ENCODE results near the gene CFAP210.
"Not testable (repeated sequence)": the region's sequence is repeated elsewhere in the genome, so short reads cannot be mapped to it uniquely, and the experiment has no call there.

CFAP210 gene

DNA sequence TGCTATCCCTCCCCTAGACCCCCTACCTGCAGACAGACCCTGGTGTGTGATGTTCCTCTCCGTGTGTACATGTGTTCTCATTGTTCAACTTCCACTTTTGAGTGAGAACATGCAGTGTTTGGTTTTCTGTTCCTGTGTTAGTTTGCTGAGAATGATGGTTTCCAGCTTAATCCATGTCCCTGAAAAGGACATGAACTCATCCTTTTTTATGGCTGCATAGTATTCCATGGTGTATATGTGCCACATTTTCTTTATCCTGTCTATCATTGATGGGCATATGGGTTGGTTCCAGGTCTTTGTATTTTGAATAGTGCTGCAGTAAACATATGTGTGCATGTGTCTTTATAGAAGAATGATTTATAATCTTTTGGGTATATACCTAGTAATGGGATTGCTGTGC lies 78.2 kb downstream of the CFAP210 start:
- DNase-seq: not testable (repeated sequence)

- no peak for DNase-seq
Observed at GRCh38 chr2:169613876-169614275, 80.3 kb downstream of the CFAP210 start.

GRCh38 chr2:169609264-169609663 lies 84.9 kb downstream of the CFAP210 start:
- DNase-seq: no peak

DNA sequence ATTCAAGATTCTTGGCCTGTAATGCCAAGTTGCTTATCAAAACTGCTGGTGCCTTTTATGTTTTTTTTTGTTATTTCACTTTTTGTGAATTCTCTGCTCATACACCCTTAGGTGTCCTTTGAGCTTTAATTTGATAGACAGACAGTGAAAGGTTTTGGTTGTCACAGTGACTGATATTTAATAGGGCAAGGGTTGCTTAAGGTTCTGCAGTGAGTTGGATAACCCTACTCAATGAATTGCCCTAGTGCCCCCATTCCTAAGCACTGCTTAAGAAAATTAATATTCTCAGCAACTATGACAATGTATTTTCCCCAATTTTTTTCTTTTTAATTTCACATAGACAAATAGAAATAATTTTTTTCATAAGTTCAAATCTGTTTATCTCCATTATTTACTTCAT lies 94.6 kb downstream of the CFAP210 start:
- no peak for DNase-seq

- no peak for DNase-seq
Observed at GRCh38 chr2:169598982-169599381, 95.2 kb downstream of the CFAP210 start.

DNA sequence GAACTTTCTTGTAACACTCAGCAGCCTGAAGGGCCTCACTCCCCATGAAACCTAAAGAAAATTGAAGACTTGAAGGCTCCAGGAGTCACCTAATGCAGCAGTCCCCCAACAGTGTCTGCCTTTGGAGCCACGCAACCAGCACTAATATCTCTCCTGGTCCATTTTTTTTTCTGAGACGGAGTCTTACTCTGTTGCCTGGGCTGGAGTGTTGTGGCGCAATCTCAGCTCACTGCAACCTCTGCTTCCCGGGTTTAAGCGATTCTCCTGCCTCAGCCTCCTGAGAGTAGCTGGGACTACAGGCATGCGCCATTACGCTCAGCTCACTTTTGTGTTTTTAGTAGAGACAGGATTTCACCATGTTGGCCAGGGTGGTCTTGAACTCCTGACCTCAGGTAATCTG lies 97.7 kb downstream of the CFAP210 start:
- not testable (repeated sequence) for DNase-seq
